Common myeloid progenitor, CD34-positive (primary cell): ENCODE measurements around the gene RSPRY1.
A peak's percentile ranks its signal among the peaks of the same experiment; 100 is the strongest.

ENCODE experiments used
- CTCF ChIA-PET: fragments of 350-600 bp; sonication (Branson Sonifier 250); formaldehyde crosslinking; loops from one replicate; lab custom pipeline; 2021; ENCODE audit warnings: antibody characterized with exemption; lab: Charles Lee
- POLR2A ChIA-PET: fragments of 350-600 bp; sonication (Branson Sonifier 250); formaldehyde crosslinking; loops from one replicate; lab custom pipeline; 2021; ENCODE audit warnings: antibody characterized with exemption; lab: Charles Lee
- DNase-seq, 3 donors: peaks; one replicate each; pipeline versions ENCODE4 v3.0.0 to v3.0.0-alpha.2; 2013
- H3K27ac ChIP-seq, 2 experiments: 1 replicate in 1 of 2; 2 replicates in 1 of 2; pipeline ENCODE4 v1.7.0; 2013; ENCODE audit warnings: inconsistent platforms in 2 of 2, low read length in 2 of 2, mild to moderate bottlenecking in 2 of 2, low read depth in 1 of 2, moderate library complexity in 1 of 2; ENCODE audit not compliant: severe bottlenecking in 2 of 2, insufficient read depth in 1 of 2, poor library complexity in 1 of 2
- H3K27me3 ChIP-seq, 5 experiments: replicated peaks in 2 of 5; 1 replicate in 3 of 5; 2 replicates in 2 of 5; pipeline versions ENCODE4 v1.6.1 to v1.7.0; 2013; ENCODE audit warnings: low read length in 4 of 5, mild to moderate bottlenecking in 2 of 5, moderate library complexity in 2 of 5, inconsistent platforms in 1 of 5; ENCODE audit not compliant: insufficient read depth in 5 of 5, control insufficient read depth in 4 of 5
- H3K36me3 ChIP-seq, 4 experiments: 1 replicate in 2 of 4; 2 replicates in 2 of 4; pipeline versions ENCODE4 v1.6.1 to v1.7.0; 2013; ENCODE audit warnings: low read length in 3 of 4, control low read depth in 1 of 4, mild to moderate bottlenecking in 1 of 4; ENCODE audit not compliant: control insufficient read depth in 4 of 4, insufficient read depth in 4 of 4
- H3K4me1 ChIP-seq, 4 experiments: 1 replicate in 3 of 4; 2 replicates in 1 of 4; pipeline versions ENCODE4 v1.6.1 to v1.7.1; 2013; ENCODE audit warnings: low read length in 3 of 4, mild to moderate bottlenecking in 3 of 4, control low read depth in 1 of 4, inconsistent platforms in 1 of 4, moderate library complexity in 1 of 4; ENCODE audit not compliant: control insufficient read depth in 4 of 4, insufficient read depth in 4 of 4; ENCODE audit errors: control extremely low read depth in 1 of 4
- H3K4me3 ChIP-seq, 7 experiments: 1 replicate in 4 of 7; 2 replicates in 3 of 7; pipeline versions ENCODE4 v1.5.1 to v1.7.0; 2013; ENCODE audit warnings: mild to moderate bottlenecking in 7 of 7, low read length in 6 of 7, moderate library complexity in 6 of 7, inconsistent platforms in 2 of 7, low read depth in 2 of 7, control low read depth in 1 of 7; ENCODE audit not compliant: insufficient read depth in 4 of 7, control insufficient read depth in 1 of 7; ENCODE audit errors: extremely low read depth in 1 of 7
- H3K9me3 ChIP-seq, 5 experiments: 1 replicate in 4 of 5; 2 replicates in 1 of 5; pipeline versions ENCODE4 v1.6.1 to v1.7.1; 2013; ENCODE audit warnings: low read length in 4 of 5, mild to moderate bottlenecking in 2 of 5, inconsistent platforms in 1 of 5, low read depth in 1 of 5, moderate library complexity in 1 of 5; ENCODE audit not compliant: control insufficient read depth in 4 of 5, insufficient read depth in 2 of 5; ENCODE audit errors: control extremely low read depth in 1 of 5
- WGBS: methylation state at CpG from one replicate; pipeline ENCODE4 v1.1.5; 2013; ENCODE audit not compliant: insufficient coverage; 5-methylcytosine and 5-hydroxymethylcytosine counted together

Gene RSPRY1

DNA sequence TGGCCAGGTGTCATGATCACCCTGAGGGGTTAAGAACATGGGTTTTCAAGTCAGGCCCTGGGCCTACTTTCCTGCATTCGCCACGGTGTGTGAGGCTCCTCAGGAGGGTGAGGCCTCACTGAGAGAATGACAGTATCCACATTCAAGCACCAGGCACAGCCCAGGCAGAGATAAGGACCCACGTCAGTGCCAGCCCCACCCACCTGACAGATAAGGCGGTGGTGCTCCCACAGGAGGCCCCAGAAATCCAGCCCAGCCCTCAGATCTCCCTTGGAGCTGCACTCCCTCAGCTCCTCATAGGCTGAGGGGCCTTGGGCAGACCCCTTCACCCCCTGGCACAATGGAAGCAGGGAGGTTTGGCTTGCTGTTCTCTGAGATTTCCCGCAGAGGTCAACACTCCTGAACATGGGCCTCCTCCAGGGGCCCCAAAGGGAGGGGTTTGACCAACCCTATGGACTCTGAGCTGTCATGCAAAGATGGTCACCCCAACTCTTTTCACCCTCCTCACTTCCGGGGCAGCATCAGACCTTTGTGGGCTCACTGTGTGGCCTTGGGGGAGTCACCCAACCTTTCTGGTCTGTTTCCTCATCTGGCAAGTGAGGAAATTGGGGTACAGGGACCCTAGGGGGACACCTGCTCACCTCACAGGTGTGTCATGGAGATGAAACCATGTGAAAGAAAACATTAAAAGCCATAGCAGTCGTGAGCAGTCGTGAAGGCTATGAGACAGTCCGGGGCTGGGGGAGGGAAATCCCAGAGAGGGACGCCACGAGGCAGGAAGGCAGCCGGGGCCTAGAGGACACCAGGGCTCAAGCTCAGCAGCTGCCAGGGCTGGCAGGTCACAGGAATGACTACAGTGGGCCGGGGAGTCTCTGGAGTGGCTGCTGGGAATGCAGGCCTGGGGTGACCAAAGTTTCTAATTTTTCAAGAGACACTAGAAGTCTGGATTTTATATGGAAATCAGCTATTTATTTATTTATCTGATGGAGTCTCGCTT is 83.0 kb downstream of the RSPRY1 start:
- 87% methylated on average over 12 of the region's 14 CpGs for WGBS
- H3K27me3 ChIP-seq: no peaks in the 10 kb centered on the region
- no peaks in the 10 kb centered on the region for H3K36me3 ChIP-seq
- no peak overlapping the region for H3K27ac ChIP-seq
- H3K9me3 ChIP-seq: no peaks in the 10 kb centered on the region
- ChIA-PET POLR2A (no interaction called here), CTCF (interaction anchor here (1.2 kb wide), 1 partner anchor 12 kb away, joined by 3 read pairs; no protein-coding TSS in a partner anchor)
- H3K4me3 ChIP-seq: no peak overlapping the region
- H3K4me1 ChIP-seq: peaks cover 0 to 12% (median 6%) of the 10 kb centered on the region in 4 experiments
- peak in 1 of 3 donors; percentile 36 for DNase-seq

DNA sequence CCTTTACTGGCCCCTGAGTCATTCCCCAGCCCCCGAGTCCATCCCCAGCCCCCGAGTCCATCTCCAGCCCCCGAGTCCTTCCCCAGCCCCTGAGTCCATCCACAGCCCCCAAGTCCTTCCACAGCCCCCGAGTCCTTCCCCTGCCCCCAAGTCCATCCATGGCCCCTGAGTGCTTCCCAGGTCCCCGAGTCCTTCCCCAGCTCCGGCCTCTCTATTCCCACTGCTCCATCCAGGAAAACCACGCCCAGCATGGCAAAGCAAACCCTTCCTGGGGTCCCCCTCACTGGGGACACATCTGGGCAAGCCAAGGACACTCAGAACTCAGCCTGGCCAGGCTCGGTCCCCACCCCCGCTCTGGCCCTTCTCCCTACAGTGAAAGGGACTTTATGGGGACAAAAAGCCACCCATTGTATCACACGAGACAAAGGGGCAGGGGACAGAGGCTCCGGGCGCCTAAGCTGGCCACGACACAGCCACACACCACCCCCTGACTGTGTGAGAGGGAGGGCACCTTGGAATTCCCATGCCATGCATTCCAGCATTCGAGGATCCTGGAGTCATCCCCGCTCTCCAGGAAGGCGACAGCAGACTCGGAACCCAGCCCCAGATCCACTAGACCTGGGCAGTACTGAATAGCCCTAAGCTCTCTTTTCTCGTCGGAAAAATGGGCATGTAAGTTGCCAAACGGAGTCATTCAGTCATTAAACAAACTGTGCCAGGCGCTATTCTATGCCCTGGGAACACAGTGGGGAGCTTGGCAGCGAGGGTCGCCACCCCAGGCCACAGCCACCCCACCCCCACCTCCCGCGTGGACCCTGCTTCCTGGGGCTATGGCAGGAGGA is 84.3 kb downstream of the RSPRY1 start:
- POLR2A ChIA-PET: interaction anchor here (0.9 kb wide), 1 partner anchor 21 kb away, joined by 3 read pairs; no protein-coding TSS in a partner anchor

DNA sequence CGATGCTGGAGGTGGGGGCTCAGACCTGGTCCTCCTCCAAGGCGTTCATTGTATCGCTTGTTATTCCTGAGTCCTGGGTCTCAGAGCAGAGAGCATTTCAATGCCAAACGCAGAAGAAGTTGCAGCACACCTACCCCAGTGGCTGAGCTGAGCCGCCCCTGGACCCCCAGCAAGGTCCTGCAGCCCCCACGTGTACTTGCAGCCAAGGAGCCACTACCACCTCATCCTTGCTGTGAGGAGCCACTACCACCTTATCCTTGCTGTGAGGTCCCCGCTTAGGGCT is 84.9 kb downstream of the RSPRY1 start:
- no peak overlapping the region for H3K27ac ChIP-seq
- WGBS: 94% methylated on average over 7 of the region's 7 CpGs
- POLR2A ChIA-PET: no interaction called here
- CTCF ChIA-PET: interaction anchor here (1.0 kb wide), 1 partner anchor 12 kb away, joined by 3 read pairs; no protein-coding TSS in a partner anchor
- no peak overlapping the region for H3K4me3 ChIP-seq
- no peaks in the 10 kb centered on the region for H3K36me3 ChIP-seq
- H3K27me3 ChIP-seq: no peaks in the 10 kb centered on the region
- peaks cover 0 to 12% (median 6%) of the 10 kb centered on the region in 4 experiments for H3K4me1 ChIP-seq
- DNase-seq: no peak
- no peaks in the 10 kb centered on the region for H3K9me3 ChIP-seq

More for the DNA sequence above, 84.3 kb downstream of the RSPRY1 start:
- Histone ChIP-seq H3K36me3 (no peaks in the 10 kb centered on the region), H3K4me3 (no peak overlapping the region), H3K27ac (no peak overlapping the region), H3K27me3 (no peaks in the 10 kb centered on the region), H3K4me1 (peaks cover 0 to 12% (median 6%) of the 10 kb centered on the region in 4 experiments), H3K9me3 (no peaks in the 10 kb centered on the region)
- DNase-seq: no peak
- WGBS: 96% methylated on average over 20 of the region's 25 CpGs
- CTCF ChIA-PET: interaction anchor here (1.0 kb wide), 1 partner anchor 11 kb away, joined by 3 read pairs; no protein-coding TSS in a partner anchor

DNA sequence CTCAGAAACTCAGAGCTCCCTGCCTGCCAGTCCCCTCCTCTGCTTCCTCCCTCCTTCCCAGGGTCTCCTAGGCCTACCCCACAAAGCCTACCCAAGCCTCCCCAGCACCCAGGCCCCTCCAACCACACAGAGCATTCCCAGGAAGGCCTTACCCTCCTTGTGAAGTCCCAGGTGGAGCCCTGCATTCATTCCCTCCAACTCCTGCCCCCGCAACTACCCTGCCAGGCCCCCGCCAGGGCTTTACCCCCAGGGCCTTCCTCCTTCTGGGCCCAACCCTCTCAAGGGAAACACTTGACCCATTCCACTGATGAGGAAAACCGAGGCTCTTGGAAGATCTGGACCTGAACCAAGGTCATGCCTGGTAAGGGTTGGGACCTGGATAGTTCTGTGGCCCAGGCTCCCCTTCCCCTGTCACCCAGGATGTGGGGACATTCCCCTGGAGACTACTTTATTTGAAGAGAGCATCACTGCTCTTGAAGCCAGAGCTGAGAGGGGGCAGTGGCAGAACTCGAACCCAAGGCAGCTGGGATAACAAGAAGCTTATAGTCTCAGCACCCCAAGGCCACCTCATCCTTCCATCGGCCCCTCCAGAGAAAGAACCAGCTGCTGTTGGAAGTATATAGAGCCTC is 85.9 kb downstream of the RSPRY1 start:
- CTCF ChIA-PET: interaction anchor here (1.1 kb wide), 1 partner anchor 8 kb away, joined by 3 read pairs; no protein-coding TSS in a partner anchor
- no peak overlapping the region for H3K27ac ChIP-seq
- 88% methylated on average over 4 of the region's 5 CpGs for WGBS
- H3K27me3 ChIP-seq: no peaks in the 10 kb centered on the region
- peaks cover 0 to 7% (median 3%) of the 10 kb centered on the region in 4 experiments for H3K4me1 ChIP-seq
- POLR2A ChIA-PET: no interaction called here
- DNase-seq: no peak
- no peaks in the 10 kb centered on the region for H3K9me3 ChIP-seq
- no peaks in the 10 kb centered on the region for H3K36me3 ChIP-seq
- no peak overlapping the region for H3K4me3 ChIP-seq

DNA sequence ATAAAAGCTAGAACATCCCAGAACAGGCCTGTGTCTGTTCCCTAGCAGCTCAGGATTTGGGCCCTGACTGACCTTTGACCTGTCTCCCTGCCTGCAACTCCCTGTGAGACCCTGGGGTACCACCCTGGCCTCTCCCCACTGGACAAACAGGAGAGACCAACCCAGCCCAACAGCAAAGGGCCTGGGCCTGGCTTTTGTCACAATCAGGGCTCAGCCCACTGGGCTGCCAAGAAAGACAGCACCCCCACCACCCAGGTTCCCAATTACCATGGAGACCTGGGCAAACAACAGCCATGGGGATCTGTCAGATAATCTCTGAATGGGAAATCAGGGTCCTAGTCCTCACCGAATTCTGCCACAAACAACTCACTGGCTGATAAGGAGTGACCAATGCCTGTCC is 87.2 kb downstream of the RSPRY1 start:
- Histone ChIP-seq H3K27ac (no peak overlapping the region), H3K9me3 (no peaks in the 10 kb centered on the region), H3K4me1 (peaks cover 3 to 11% (median 8%) of the 10 kb centered on the region in 4 experiments), H3K4me3 (no peak overlapping the region), H3K36me3 (no peaks in the 10 kb centered on the region), H3K27me3 (no peaks in the 10 kb centered on the region)
- 100% methylated on average over 1 of the region's 1 CpG for WGBS
- CTCF ChIA-PET: no interaction called here
- no peak for DNase-seq
- POLR2A ChIA-PET: no interaction called here

DNA sequence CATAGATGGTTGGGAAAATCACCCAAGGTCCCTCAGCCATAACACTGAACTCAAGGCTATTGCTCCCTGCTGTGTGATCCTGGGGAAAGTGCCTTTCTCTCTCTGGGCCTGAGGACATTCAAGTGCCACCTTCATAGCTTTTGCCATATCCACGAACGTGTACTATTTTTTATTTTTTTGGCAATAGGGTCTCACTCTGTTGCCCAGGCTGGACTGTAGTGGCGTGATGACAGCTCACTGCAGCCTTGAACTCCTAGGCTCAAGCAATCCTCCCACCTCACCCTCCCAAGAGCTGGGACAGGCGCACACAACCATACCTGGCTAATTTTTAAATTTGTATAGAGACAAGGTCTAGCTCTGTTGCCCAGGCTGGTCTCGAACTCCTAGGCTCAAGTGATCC is 87.7 kb downstream of the RSPRY1 start:
- Histone ChIP-seq H3K4me1 (peaks cover 3 to 11% (median 8%) of the 10 kb centered on the region in 4 experiments), H3K27me3 (peaks cover 0 to 1% (median 0%) of the 10 kb centered on the region in 5 experiments), H3K36me3 (no peaks in the 10 kb centered on the region), H3K4me3 (no peak overlapping the region), H3K9me3 (no peaks in the 10 kb centered on the region), H3K27ac (no peak overlapping the region)
- 96% methylated on average over 5 of the region's 5 CpGs for WGBS
- POLR2A ChIA-PET: no interaction called here
- CTCF ChIA-PET: no interaction called here
- DNase-seq: no peak
